ENCODE data around the gene VTN.

VTN gene

DNA sequence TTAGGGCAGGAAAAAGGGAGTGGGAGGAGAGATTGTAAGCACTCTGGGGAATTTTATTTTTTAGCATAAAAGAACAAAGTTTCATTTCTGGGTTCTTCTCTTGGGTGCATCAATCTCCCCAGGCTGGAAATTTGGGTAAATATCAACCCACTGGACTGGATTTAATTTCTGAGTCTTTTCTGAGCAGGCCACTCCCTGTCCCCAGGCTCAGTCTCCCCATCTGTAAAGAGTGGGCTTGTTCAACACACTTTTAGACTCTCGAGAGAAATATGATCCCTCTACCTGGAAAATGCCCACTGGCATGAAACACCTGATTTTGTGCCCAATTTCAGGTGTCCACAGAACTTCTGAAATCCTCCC, 617 bp upstream of the VTN start:
- in situ Hi-C loops (cut with HindIII; ENCODE audit: low sequenced_read_pairs), result no loop called here

DNA sequence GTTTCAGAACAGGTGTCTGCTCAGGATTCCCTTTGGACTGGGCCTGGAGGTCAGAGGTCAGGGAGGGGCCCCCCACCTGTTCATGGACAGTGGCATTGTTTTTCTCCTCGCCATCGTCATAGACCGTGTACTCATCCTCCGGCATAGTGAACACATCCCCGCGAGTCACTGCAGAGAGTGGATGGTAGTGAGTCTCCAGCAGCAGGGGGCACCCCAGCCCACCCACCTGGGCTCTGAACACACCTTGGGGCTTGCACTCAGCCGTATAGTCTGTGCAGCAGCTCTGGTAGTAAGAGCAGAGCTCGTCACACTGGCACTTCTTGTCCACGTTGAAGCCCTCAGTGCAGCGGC, 448 bp downstream of the VTN start:
- in situ Hi-C loops (cut with HindIII; ENCODE audit: low sequenced_read_pairs), result no loop called here

DNA sequence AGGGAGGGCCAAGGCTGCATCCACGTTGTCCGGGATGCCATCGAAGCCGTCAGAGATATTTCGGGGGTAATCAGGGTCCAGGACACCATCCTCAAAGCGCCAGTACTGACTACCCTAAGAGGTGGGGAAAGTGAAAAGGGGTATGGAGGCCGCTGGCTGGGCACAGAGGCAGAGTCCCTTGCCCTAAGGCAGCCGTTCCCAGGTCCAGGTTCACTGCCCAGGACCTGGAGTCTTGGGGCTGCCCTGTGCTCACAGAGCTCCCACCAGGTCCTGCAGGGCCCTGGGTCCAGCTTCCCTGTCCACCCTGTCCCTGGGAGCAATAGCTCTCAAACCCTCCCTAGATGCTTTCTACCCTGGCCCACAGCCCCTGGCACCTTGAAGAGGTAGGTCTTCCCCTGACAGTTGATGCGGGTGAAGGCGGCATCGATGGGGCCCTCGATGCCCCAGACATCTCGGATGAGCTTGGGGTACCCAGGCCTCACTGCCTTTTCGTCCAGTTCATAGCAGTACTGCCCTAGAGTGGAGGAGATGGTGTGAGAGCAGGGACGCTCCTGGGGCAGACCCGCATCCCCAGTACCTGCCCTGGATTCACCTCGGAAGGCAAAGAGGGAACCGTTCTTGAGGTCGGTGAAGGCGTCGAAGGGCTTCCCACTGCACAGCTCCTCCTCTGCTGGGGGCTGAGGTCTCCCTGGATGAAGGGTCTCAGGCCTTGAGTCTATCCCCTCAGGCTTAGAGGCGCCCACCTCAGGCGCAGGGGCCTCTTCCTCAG, 1.0 kb downstream of the VTN start:
- in situ Hi-C loops (cut with HindIII; ENCODE audit: low sequenced_read_pairs), result no loop called here

DNA sequence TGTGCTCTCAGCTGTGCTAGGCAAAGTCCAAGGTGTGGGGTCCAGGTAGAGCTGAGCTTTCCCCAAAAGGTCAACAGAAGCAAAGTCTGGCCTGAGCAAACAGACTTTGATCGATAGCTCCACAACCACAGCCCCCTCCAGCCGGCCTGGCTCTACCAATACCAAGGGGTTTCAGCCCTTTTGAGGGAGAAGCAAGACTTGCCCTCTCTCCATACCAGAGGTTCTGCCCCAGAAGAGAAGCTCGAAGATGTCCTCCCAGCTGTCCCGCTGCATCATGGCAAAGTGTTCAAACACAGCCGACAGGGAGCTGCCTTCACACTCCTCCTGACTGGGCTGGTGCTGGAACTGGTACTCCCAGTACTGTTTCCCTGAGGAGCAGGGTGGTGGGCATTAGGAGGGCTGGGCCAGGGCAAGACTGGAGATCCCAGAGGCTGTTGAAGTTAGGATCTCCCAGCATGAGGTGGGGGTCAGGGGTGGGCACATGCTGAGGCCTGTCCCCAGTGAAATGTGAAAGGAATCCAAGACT, 1.7 kb downstream of the VTN start:
- in situ Hi-C loops (cut with HindIII; ENCODE audit: low sequenced_read_pairs), result no loop called here

DNA sequence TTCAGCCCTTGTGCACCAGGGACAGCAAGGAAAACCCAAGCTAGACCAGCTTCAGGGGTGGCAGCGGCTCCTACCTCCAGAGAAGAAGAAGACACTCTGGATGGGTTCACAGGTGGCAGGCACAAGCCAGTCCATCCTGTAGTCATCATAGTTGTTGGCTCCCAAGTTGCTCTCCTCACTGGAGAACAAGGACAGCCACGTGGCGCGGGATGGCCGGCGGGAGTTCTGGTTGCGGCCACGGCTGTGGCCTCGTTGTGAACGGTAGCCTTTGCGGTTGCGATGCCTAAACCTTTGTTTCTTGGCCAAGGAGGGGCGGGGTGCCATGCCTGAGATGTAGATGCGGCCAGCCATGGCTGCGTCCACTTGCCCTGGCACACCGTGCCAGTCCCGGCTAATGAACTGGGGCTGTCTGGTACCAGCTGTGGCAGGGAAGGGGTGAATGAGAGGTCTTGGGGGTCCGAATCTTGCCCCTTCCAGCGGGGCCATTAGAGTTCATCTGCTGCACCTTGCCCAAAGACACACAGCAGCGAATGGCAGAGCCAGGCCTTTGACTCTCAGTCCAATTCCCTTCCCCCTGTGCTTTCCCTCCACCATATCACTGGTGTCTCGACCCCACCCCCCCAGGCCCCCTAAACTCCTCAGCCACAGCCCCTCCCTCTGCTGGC, 2.3 kb downstream of the VTN start:
- in situ Hi-C loops (cut with HindIII; ENCODE audit: low sequenced_read_pairs), result no loop called here

DNA sequence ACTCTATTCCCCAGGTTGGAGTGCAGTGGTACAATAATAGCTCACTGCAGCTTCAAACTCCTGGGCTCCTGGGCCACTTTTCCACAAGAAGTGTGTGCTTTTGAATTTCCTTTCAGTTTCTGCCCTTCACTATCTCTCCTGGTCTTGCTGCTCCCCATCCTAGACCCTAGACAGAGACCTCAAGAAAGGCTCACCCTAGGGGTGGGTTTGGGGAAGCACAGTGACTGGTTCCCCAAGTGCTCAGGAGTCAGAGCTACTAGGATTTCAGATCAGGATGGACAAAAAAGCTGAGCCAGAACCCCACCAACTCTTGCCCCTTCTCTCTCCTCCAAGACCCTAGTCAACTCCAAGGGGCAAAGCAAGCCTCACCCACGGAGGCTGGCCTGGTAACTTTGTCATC, 3.5 kb downstream of the VTN start:
- in situ Hi-C loops (cut with HindIII; ENCODE audit: low sequenced_read_pairs), result no loop called here

DNA sequence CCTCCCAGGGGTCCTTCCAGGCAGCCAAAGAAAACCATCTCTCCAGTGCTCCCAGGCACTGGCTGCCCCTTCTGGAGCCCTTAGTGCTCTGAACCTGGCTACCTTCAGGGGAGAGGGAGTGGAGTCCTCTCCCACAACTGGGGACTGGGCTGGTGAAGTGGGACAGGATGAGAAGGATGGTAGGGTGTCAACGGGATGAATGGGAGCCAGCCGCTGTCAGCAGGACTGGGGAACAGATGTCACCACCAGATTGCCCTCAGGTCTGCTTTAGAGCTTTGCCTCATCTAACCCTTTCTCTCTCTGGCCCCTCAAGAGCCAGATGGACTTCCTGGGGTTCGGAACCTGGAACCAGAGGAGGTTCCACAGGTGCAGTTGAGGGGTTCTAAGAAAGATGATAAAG, 4.6 kb downstream of the VTN start:
- in situ Hi-C loops (cut with HindIII; ENCODE audit: low sequenced_read_pairs), result no loop called here

DNA sequence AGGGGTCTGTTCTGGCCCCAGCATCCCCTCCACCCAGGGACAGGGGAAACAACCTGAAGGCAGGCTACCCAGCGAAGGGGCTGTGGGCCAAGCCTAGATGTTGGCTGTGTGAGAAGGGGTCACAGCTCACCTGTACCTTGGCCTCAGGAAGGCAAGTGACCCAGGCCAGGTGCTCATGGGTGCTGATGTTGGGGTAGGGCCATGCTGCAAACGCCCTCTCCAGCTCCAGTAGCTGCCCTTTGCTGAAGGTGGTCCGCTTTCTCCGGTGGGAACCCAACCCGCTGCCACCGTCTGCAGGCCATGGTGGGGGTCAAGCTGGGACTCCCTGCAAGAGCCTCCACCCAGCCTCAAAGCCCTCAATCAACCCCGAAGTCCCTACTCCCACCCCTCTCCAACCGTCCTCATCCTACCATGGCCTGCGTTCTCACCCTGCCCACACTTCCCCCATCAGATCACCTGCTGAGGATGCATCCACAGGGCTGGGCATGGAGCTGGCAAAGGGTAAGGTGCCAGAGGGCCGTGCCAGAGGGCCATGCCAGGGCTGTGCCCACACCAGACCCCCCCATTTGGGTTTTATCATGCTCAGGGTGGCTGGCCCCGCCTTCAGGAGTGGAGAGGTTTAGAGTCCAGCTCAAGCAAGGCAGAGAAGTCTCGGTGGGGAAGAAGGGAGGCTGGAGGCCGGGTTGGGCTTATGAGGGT, 5.3 kb downstream of the VTN start, which contains the start of gene SEBOX:
Gene SEBOX (minus strand): TSS at position 535 of the 699 bp plus-strand sequence. CDS start 48 bp downstream, at position 487.
- in situ Hi-C loops (cut with HindIII; ENCODE audit: low sequenced_read_pairs), result no loop called here

DNA sequence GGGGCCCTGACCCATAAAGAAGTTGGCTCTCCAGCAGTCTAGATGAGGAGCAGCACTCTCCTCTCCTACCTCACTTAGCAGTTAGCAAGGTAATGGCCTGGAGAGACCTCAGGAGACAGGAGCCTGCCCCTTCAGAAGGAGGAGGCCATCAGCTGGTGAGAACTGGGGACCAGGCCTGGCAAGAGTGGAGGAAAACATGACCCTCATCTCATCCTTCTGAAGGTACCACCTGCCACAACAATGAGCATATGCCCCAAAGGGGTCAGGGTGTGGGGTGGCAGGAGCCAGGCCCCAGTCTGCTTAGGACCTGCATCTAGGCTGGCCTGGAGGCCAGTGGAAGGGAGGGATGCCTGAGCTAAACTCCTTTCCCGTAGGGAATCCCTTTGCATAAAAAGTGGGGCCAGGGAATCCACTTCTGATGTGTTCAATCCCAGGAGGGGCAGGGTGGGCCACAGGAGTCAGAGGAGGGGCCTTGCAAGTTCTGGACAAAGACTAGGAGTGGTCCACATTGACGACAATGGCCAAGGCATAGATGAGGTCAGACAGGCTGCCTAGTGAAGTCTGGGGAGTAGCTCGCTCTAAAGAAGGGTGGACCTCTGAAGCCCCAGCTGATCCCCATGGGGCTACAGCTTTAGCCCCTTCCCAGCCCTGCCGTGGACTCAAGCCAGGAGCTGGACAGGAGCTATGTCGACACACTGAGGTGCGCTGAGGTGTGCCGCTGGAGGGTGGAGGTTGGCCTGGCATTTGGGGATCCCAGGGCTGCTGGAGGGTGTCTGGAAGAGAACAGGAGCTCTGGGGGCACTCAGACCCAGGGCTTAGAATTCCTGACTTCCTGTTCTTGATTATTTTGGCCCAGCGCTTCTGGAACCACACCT, 6.1 kb downstream of the VTN start:
- in situ Hi-C loops (cut with HindIII; ENCODE audit: low sequenced_read_pairs), result no loop called here

DNA sequence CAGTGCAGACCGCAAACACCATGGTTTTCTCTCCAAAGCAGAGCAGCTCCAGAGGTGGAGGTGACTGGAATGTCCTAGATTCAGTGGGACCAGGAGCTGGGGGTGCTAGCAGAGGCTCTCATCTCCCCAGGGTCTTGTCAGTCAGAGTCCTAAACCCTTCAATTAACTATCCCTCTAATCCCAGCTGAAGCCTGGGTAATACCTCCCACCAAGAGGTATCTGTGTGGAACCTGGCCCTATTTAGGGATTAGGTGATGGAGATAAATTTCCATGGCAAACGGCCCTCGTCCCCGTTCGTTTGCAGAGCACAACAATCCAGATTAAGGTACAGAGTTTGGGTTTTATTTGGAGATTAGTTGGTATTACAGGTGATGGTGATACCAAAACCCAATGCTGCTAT, 6.9 kb downstream of the VTN start:
- in situ Hi-C loops (cut with HindIII; ENCODE audit: low sequenced_read_pairs), result no loop called here

DNA sequence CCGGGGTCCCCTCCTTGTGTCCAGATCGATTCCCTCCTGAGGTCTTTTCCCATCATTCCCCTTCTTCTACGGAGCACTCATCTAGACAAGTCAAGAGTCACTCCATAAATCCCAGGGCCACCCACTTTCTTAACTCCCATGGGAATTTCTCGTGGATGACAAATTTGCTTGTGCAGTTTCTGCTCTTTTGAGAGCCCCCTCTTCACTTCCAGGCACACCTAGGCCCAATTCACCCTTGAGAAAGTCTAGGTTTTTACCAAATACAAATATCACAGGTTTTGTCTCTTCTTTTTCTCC, 12.3 kb downstream of the VTN start:
- in situ Hi-C loops (cut with HindIII; ENCODE audit: low sequenced_read_pairs), result no loop called here

DNA sequence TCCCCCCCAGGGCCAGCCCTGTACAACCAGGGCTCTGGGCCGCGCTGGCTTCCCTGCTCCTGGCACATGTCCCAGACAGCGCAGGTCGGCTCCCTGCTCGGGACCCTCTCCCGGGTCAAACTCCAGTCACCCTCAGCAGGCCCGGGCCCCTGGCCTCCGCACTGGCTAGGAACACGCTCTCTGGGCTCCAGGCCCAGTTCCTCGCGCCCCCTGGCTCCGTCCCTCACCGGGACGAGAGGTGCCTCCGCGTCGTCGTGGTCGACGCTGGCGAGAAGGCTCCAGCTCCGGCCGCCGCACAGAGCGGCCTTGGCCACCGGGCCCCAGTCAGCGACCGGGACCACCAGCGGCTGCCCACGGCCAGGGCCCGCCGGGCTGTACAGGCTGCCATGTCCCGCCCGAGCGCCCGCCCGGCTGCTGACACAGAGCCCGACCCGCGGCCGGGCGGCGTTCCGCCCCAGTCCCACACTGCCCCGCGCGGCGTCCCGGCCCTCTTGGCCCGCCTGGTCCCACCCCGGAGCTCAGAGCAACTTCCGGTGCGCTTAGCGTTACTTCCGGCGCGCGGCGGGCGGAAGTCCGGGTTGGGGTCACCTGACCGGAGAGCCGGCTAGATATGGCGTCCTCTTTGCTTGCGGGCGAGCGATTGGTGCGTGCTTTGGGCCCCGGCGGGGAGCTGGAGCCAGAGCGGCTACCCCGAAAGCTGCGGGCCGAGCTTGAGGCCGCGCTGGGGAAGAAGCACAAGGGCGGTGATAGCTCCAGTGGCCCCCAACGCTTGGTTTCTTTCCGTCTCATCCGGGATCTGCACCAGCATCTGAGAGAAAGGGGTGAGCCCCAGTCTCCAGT, 12.8 kb downstream of the VTN start, which contains the start of gene POLDIP2:
Gene POLDIP2 (minus strand): TSS at position 467 of the 840 bp plus-strand sequence. CDS start 79 bp downstream, at position 388.
- in situ Hi-C loops (cut with HindIII; ENCODE audit: low sequenced_read_pairs), result no loop called here

DNA sequence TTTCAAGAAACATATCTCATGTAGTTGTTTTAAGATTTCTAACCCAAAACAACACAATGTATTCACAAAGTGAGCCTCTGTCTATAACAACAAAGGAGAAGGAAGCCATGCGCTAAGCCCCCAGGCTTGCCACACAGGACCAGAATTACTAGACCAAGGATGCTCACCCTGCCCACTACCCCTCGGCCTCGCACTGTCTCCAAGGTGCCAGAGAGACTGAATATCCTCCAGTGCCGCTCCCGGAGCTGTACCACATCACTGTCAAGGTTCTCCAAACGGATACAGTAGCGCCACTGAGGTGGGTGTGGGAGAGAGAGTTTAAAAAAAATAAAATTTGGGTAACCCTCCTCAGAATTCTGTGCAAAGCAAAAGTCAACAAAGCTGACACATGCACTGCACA, 19.8 kb downstream of the VTN start:
- in situ Hi-C loops (cut with HindIII; ENCODE audit: low sequenced_read_pairs), result no loop called here

DNA sequence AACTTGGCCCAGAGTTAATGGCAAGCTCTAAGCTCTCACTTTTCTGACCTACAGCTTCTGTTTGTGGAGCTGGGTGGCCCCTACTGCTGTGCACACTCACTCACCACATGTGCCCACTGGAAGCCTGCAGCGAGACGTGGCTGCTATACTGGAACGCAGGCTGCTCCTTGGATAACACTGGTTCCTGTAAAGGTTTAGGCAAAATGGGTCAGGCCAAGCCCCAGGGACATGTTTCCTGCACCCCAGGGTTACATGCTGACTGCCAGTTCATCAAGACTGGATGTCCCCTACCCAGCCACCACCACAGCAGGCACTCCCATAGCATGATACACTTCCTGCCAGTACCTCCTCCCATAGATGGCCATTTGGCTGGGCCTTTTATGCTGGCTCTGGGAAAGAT, 21.1 kb downstream of the VTN start:
- in situ Hi-C loops (cut with HindIII; ENCODE audit: low sequenced_read_pairs), result no loop called here

DNA sequence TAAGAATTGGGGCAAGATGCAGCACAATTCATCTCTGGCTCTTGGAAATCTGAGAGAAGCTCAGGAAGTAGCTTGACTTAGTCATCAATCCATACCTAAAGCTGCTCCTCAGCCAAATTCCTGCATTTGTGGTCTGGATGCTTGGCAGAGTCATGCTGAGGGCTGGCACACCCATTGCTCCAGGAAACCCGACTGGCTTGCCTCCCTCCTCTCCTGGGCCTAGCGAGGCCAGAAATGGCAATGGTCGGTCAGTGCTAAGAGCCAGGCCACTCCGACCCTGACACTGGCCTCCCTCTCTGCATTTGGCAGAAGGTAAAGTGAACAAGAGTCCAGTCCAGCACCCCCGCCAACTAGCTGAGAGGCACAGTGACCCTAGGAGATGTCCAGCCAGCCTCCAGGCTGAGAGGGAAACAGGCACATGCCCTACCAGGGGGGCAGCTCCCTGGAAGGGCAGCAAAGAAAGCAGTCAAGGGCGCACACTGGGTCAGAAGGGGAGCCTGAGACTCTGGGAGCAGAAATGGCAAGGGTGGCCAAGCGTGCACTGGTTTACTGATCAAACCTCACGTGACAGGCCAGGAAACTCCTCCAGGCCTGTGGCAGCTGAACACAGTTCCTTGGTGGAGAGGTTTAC, 22.7 kb downstream of the VTN start:
- in situ Hi-C loops (cut with HindIII; ENCODE audit: low sequenced_read_pairs), result no loop called here

DNA sequence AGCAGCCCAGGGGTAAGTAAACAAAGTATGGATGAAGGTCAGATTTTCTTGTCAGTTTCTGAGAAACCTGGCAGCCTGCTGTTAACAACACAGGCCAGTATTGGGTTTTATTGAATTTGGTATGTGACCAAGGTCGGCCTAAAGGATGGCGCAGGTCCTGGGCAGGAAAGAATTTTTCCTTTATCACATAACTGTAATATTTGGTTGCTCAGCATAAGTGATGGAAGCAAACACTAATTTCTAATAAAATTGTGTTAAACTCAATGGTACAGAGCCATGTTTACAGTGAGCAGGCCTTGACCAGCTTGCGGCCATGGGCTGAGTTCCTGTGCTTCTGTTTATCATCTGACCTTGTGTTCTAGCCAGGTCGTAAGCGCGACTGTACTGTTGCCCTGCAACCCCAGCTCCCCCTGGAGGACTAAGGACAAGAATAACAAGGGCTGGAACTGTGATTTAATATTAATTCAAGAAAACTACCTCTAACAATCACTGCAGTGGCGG, 23.3 kb downstream of the VTN start:
- in situ Hi-C loops (cut with HindIII; ENCODE audit: low sequenced_read_pairs), result no loop called here

DNA sequence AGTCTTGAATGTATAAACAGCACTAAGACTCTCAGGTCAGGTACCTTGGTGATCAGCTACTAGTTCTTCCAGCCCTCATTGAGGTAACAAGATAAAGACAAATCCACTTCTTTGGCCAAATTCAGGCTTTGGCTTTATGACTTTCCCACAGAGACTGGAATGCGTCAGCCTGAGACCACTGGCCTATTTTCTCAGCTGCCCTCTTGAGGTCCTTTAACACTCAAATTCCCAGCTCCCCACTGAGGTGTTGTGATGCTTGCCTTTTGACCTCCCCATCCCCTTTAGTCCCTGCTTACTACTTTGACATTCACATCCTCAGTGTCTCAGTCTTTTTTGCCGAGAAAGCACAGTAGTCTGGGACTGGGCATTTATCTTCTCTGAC, 23.9 kb downstream of the VTN start:
- in situ Hi-C loops (cut with HindIII; ENCODE audit: low sequenced_read_pairs), result no loop called here

DNA sequence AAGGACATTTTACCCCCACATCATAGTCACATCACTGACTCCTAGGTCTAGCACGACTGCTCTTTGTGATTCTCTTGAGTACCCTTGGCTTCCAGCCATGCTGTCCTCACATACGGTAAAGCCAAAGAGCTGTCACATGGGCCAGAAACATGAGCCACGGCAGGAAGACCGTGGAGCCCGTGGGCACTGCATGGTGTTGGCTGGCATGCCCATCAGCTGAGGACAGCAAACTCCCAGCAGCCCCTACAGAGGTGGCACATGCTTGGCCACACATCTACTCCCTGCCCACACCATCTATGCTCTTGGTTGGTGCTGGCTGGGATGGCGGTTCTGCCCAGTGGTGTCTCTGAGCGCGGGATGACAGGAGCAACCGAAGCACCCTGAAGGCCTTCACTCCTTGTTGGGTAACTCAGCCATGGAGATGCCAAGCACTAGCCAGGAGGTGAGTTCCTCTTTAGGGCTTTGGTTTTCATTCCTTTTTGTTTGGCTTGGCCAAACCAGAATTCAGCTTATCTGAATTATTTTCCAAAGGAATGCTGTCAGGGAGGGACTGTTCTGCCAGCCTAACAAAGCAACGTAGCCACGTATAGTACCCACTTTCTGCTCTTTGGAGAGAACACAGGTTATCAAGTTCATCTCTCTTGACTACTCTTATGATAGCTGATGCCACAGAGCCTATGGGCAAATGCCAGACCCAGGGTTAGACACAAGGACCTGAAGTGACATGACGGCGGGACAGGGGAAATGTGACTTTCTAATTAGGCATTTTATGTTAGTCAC, 24.5 kb downstream of the VTN start:
- in situ Hi-C loops (cut with HindIII; ENCODE audit: low sequenced_read_pairs), result no loop called here

DNA sequence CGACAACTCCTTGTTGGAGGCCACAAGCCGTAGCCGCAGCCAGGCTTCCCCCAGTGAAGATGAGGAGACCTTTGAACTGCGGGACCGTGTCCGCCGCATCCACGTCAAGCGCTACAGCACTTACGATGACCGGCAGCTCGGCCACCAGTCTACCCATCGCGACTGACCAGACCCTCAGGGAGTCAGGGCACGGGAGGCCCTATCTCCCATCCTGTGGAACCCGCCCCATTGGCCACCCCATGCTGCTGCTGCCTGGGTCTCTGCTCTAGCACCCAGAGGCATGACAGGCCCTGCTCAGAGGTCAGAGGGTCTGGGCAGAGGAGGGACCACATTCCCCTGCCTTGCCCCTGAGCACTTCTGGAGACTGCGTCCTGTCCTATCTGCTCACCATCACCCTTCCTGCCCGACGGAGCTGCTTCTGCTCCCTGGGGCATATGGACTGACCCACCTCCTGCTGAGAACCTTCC, 25.6 kb downstream of the VTN start:
- in situ Hi-C loops (cut with HindIII; ENCODE audit: low sequenced_read_pairs), result no loop called here

All from DLD1 (cell line).